Adipocyte (in vitro differentiated cells): ENCODE data around the gene COL15A1.

Source experiments
- DNase-seq: peaks from one replicate; pipeline ENCODE4 v3.0.0-alpha.2; 2015; ENCODE audit warnings: low read depth
- H3K27me3 ChIP-seq: replicated peaks from 2 replicates; pipeline ENCODE4 v1.7.0; 2013; ENCODE audit warnings: mild to moderate bottlenecking, low read length, moderate library complexity; ENCODE audit not compliant: control insufficient read depth, insufficient read depth
- H3K36me3 ChIP-seq: 2 replicates; pipeline ENCODE4 v1.7.0; 2013; ENCODE audit warnings: low read length, mild to moderate bottlenecking, moderate library complexity; ENCODE audit not compliant: control insufficient read depth, insufficient read depth, severe bottlenecking
- H3K4me1 ChIP-seq: 2 replicates; pipeline ENCODE4 v1.7.0; 2013; ENCODE audit warnings: mild to moderate bottlenecking, low read length, moderate library complexity; ENCODE audit not compliant: control insufficient read depth, insufficient read depth
- H3K4me3 ChIP-seq: 2 replicates; pipeline ENCODE4 v1.7.0; 2013; ENCODE audit warnings: mild to moderate bottlenecking, low read length, moderate library complexity
- H3K9ac ChIP-seq: 2 replicates; pipeline ENCODE4 v1.7.0; 2013; ENCODE audit warnings: mild to moderate bottlenecking, low read length, moderate library complexity
- H3K9me3 ChIP-seq: 2 replicates; pipeline ENCODE4 v1.7.0; 2013; ENCODE audit warnings: mild to moderate bottlenecking, low read length, moderate library complexity; ENCODE audit not compliant: control insufficient read depth

COL15A1 gene

GRCh38 chr9:99069075-99069474 is 125.4 kb downstream of the COL15A1 start:
- no peaks in the 10 kb centered on the region for H3K27me3 ChIP-seq
- H3K4me1 ChIP-seq: no peaks in the 10 kb centered on the region
- H3K36me3 ChIP-seq: peaks cover 23% of the 10 kb centered on the region
- no peak for DNase-seq
- no peaks in the 10 kb centered on the region for H3K9me3 ChIP-seq
- H3K4me3 ChIP-seq: no peak overlapping the region
- H3K9ac ChIP-seq: no peak overlapping the region

GRCh38 chr9:99069546-99069945 is 125.8 kb downstream of the COL15A1 start:
- Histone ChIP-seq H3K4me1 (no peaks in the 10 kb centered on the region), H3K9me3 (no peaks in the 10 kb centered on the region), H3K36me3 (peaks cover 23% of the 10 kb centered on the region), H3K9ac (no peak overlapping the region), H3K27me3 (no peaks in the 10 kb centered on the region), H3K4me3 (no peak overlapping the region)
- DNase-seq: no peak

- Histone ChIP-seq H3K4me1 (peaks cover 6% of the 10 kb centered on the region), H3K27me3 (no peaks in the 10 kb centered on the region), H3K9ac (no peak overlapping the region), H3K36me3 (peaks cover 23% of the 10 kb centered on the region), H3K4me3 (no peak overlapping the region), H3K9me3 (no peaks in the 10 kb centered on the region)
- no peak for DNase-seq
Measured at GRCh38 chr9:99070681-99071080, 127.0 kb downstream of the COL15A1 start.

DNA sequence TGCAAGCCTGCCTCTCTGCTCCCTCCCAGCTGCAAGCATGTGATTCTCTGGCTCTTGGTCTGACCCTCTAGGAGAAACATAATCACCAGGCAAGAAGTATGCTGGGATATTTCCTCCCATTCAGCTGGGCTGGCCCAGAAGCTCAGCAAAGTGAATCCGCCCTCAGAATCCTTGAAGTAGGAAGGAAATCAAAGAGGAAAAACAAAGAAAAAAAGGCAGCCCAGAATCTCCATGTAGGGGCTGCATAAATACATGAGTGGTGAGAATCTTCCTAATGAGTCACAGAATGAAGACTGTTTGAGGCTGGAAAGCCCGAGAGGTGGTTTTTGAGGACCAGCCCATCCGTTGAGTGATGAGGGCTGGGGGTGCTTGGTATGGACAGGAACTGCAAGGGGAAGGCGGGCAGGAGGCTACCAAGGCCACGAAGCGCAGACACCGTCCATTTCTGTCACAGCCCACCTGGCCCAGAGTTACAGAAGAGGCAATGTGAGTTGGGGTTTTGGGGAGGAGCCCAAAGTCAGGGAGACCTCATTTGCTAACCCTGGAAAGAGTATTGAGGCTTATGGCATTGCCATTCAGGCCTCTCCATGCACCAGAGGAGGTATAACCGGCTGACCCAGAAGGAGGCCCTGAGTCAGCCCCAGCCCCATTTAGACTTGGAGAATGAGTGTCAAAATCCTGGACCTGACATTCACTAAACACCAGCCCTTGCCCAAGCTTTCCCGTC is 127.8 kb downstream of the COL15A1 start:
- Histone ChIP-seq H3K4me1 (peaks cover 6% of the 10 kb centered on the region), H3K4me3 (no peak overlapping the region), H3K27me3 (no peaks in the 10 kb centered on the region), H3K9ac (no peak overlapping the region), H3K9me3 (no peaks in the 10 kb centered on the region), H3K36me3 (peaks cover 23% of the 10 kb centered on the region)
- no peak for DNase-seq

DNA sequence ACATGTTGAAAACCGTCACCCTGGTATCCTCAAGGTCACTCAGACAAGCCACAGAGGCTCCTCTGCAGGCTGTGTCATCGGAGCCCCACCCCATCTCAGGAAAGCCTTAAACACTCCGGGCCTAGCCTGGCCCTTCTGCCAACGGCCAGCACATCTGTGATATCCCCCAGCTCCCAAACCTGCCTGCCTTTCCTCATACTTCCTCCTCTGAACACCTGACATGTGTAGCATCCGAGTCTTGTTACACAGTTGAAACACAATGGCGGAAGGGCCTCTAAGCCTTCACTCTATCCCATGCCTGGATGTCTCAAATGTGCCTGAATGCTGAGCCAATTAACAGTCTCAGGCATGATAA is 128.3 kb downstream of the COL15A1 start:
- DNase-seq: no peak
- H3K4me1 ChIP-seq: peaks cover 8% of the 10 kb centered on the region
- peaks cover 18% of the 10 kb centered on the region for H3K36me3 ChIP-seq
- H3K4me3 ChIP-seq: no peak overlapping the region
- no peak overlapping the region for H3K9ac ChIP-seq
- H3K9me3 ChIP-seq: no peaks in the 10 kb centered on the region
- H3K27me3 ChIP-seq: no peaks in the 10 kb centered on the region

GRCh38 chr9:99073347-99073746 is 129.6 kb downstream of the COL15A1 start:
- no peaks in the 10 kb centered on the region for H3K9me3 ChIP-seq
- H3K9ac ChIP-seq: no peak overlapping the region
- no peak for DNase-seq
- no peak overlapping the region for H3K4me3 ChIP-seq
- peaks cover 9% of the 10 kb centered on the region for H3K4me1 ChIP-seq
- no peaks in the 10 kb centered on the region for H3K27me3 ChIP-seq
- peaks cover 7% of the 10 kb centered on the region for H3K36me3 ChIP-seq

DNA sequence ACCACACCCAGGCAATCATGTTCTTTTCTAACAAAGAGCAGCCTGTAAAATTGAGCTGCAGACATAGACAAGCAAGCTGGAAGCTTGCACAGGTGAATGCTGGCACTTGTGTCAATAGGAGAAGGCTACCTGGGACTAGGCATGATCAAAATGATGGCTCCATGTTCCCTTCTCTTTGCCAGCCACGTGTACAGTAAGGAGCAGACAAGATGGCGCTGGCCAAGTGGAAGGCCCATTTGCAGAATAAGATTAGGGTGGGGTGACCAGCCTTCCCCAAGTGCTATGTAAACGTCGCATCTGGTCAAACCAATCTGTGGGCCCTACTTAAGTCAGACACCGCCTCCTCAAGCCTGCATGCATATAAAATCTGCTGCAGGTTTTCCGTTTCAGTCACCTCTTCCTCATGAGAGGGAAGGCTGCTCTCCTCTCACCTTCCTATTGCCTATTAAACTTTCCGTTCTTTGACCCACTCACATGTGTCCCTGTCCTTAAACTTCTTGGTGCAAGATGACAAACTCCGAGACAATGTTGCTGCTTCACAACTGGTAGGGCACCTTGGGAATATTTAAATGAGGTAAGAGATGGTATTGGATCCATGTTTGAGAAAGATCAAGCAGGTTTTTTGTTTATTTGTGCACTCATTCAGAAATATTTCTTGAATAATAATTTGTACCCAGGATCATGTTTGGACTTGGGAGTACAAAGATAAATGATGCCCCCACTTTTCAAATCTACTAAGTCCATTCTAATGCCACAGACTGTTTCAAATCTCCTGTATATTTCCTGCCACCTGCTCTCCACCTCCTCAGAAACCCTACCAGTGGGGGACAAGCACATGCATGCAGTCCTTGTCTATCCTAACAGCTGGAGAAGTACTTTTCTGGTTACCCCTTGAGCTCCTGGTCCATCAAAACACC is 130.5 kb downstream of the COL15A1 start:
- peaks cover 5% of the 10 kb centered on the region for H3K27me3 ChIP-seq
- no peak overlapping the region for H3K4me3 ChIP-seq
- DNase-seq: no peak
- no peak overlapping the region for H3K9ac ChIP-seq
- H3K9me3 ChIP-seq: no peaks in the 10 kb centered on the region
- no peaks in the 10 kb centered on the region for H3K36me3 ChIP-seq
- peaks cover 9% of the 10 kb centered on the region for H3K4me1 ChIP-seq

DNA sequence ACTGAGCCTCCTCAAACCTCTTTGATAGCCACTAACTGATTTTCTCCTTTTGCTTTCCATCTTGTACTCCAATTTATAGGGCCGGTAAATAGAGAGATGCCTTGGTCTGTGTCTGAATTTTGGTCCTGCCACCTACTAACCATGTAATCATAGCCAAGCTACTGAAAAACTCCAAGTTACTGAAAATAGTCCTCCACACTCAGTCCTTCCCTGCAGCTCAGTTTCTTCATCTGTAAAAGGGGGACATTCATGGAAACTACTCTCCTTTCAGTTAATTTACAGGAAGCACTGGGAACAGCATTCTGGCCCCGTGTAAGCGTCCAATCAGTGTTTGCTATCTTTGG is 131.2 kb downstream of the COL15A1 start:
- Histone ChIP-seq H3K9me3 (no peaks in the 10 kb centered on the region), H3K27me3 (peaks cover 5% of the 10 kb centered on the region), H3K4me3 (no peak overlapping the region), H3K36me3 (no peaks in the 10 kb centered on the region), H3K9ac (no peak overlapping the region), H3K4me1 (peaks cover 9% of the 10 kb centered on the region)
- DNase-seq: no peak

DNA sequence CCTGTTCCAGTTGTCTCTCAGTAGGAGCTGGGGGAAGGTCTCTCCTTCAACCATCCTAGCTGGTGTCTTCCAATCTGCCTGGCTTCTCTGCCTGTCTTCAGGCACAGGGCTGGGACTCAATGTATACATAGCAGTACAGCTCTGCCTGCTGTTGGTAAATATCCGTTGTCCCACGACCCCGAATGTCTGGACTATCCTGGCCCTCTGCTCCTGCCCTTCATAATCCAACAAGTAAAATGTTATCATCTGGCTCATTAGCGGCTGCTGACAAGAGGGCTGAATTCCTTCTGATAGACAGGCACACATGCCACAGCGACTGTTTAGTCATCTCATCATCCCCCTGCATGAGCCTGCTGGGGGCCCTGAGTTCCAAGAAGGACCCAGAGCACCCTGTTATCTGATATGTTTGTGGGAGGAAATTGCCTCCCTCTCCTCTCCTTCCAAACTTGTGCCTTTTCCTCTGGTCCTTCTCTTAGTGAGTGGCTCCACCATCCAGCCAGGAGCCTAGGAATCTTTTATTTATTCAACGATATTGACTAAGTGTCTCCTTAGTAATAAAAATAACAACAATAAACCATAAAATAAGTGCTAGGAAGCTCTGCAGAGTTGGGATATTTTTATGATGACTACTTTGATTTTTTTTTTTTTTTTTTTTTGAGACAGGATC is 131.7 kb downstream of the COL15A1 start:
- DNase-seq: peak; percentile 42
- Histone ChIP-seq H3K36me3 (no peaks in the 10 kb centered on the region), H3K9ac (no peak overlapping the region), H3K9me3 (no peaks in the 10 kb centered on the region), H3K27me3 (peaks cover 5% of the 10 kb centered on the region), H3K4me3 (no peak overlapping the region), H3K4me1 (peaks cover 9% of the 10 kb centered on the region)

- Histone ChIP-seq H3K9me3 (no peaks in the 10 kb centered on the region), H3K9ac (no peak overlapping the region), H3K4me3 (no peak overlapping the region), H3K27me3 (peaks cover 5% of the 10 kb centered on the region), H3K36me3 (no peaks in the 10 kb centered on the region), H3K4me1 (peaks cover 9% of the 10 kb centered on the region)
- DNase-seq: no peak
Measured at GRCh38 chr9:99076030-99076429, 132.3 kb downstream of the COL15A1 start.

GRCh38 chr9:99076483-99077171 is 132.9 kb downstream of the COL15A1 start:
- Histone ChIP-seq H3K9ac (no peak overlapping the region), H3K27me3 (peaks cover 5% of the 10 kb centered on the region), H3K36me3 (no peaks in the 10 kb centered on the region), H3K4me3 (no peak overlapping the region), H3K9me3 (no peaks in the 10 kb centered on the region), H3K4me1 (peaks cover 9% of the 10 kb centered on the region)
- no peak for DNase-seq
